ENCODE data around the gene PDE4D. TPM values are rescaled to one million over a fixed set of nuclear protein-coding genes. Genes with fewer than 3 reads are reported as not detected.
A peak's percentile ranks its signal among the peaks of the same experiment; 100 is the strongest.
"Not testable (repeated sequence)": the region's sequence is repeated elsewhere in the genome, so short reads cannot be mapped to it uniquely, and the experiment has no call there.

The PDE4D gene
- polyA plus RNA-seq, 3 donors, result 17.7 to 21.3 (median 19.7) TPM

- DNase-seq, result peak; percentile 64
These were observed 564.7 kb downstream of the PDE4D start for GRCh38 chr5:59328709-59329296.

GRCh38 chr5:59327191-59327980 is 566.1 kb downstream of the PDE4D start:
- no peak for DNase-seq

- no peak for DNase-seq
These were observed 566.9 kb downstream of the PDE4D start for GRCh38 chr5:59326596-59326995.

- DNase-seq, result no peak
These were observed 568.5 kb downstream of the PDE4D start for GRCh38 chr5:59325070-59325469.

GRCh38 chr5:59322894-59323293 is 570.6 kb downstream of the PDE4D start:
- no peak for DNase-seq

GRCh38 chr5:59322058-59322457 is 571.5 kb downstream of the PDE4D start:
- DNase-seq, result no peak

- no peak for DNase-seq
These were observed 571.9 kb downstream of the PDE4D start for GRCh38 chr5:59321642-59322041.

GRCh38 chr5:59320420-59320819 is 573.1 kb downstream of the PDE4D start:
- no peak for DNase-seq

- DNase-seq, result no peak
These were observed 574.3 kb downstream of the PDE4D start for GRCh38 chr5:59319250-59319649.

GRCh38 chr5:59317774-59318205 is 575.7 kb downstream of the PDE4D start:
- DNase-seq, result no peak

- peak; percentile 58 for DNase-seq
These were observed 576.3 kb downstream of the PDE4D start for GRCh38 chr5:59317023-59317773.

- no peak for DNase-seq
These were observed 581.3 kb downstream of the PDE4D start for GRCh38 chr5:59312223-59312622.

GRCh38 chr5:59308685-59309084 is 584.8 kb downstream of the PDE4D start:
- DNase-seq, result not testable (repeated sequence)

GRCh38 chr5:59303289-59303716 is 590.2 kb downstream of the PDE4D start:
- DNase-seq, result not testable (repeated sequence)

GRCh38 chr5:59302509-59302908 is 591.0 kb downstream of the PDE4D start:
- DNase-seq, result not testable (repeated sequence)

- no peak for DNase-seq
These were observed 591.8 kb downstream of the PDE4D start for GRCh38 chr5:59301727-59302126.

GRCh38 chr5:59300930-59301329 is 592.6 kb downstream of the PDE4D start:
- DNase-seq, result no peak

- no peak for DNase-seq
These were observed 594.5 kb downstream of the PDE4D start for GRCh38 chr5:59299006-59299405.

GRCh38 chr5:59296317-59297264 is 596.9 kb downstream of the PDE4D start:
- DNase-seq, result no peak

GRCh38 chr5:59293700-59294099 is 599.8 kb downstream of the PDE4D start:
- DNase-seq, result no peak

- no peak for DNase-seq
These were observed 601.6 kb downstream of the PDE4D start for GRCh38 chr5:59291941-59292340.

- no peak for DNase-seq
These were observed 605.6 kb downstream of the PDE4D start for GRCh38 chr5:59287884-59288283.
